ENCODE data around the gene OGFRL1.
A peak's percentile ranks its signal among the peaks of the same experiment; 100 is the strongest.
"Not testable (repeated sequence)": the region's sequence is repeated elsewhere in the genome, so short reads cannot be mapped to it uniquely, and the experiment has no call there.

The OGFRL1 gene

DNA sequence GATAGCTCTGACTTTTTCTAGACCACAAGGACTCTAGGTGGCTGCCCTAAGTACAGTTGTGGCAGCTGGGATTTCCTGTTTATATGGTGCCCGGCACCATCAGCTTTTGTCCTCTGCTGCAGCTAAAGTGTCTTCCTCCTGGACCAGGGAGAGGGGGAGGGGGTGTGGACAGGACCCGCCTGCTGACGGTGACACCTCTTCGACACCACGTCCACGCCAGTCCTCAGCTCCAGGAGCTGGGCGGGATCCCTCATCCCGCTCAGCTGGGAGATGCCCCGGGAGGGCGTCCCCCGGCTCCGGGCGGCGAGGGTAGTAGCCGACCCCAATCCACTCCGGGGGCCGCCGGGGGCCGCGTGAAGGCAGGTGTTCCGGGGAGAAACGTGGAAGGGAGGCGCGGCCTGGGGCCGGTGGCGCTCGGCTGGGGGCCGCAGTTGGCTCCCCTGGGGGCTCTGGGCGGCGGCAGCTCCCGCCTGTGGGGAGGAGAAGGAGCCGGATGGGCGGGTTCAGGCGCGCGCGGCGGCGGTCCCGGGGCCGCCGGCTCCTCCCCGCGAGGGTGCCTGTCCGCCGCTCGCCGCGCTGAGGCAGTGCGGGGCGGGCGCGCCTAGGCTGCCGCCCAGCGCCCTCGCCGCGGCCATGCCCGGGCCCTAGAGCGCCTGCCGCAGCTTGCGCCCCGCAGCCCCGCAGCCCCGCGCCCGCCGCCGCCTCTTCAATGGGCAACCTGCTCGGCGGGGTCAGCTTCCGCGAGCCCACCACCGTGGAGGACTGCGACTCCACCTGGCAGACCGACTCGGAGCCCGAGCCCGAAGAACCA is at the start of gene OGFRL1:
Gene OGFRL1, plus strand, starts transcription at position 584 of the 811 bp plus-strand sequence. Its CDS starts 126 bp downstream, at position 710.
- DNase-seq: peak; percentile 48

GRCh38 chr6:71239694-71240093 is 48.9 kb upstream of the OGFRL1 start:
- DNase-seq: no peak

- no peak for DNase-seq
These were observed 43.2 kb upstream of the OGFRL1 start for GRCh38 chr6:71245265-71246049.

DNA sequence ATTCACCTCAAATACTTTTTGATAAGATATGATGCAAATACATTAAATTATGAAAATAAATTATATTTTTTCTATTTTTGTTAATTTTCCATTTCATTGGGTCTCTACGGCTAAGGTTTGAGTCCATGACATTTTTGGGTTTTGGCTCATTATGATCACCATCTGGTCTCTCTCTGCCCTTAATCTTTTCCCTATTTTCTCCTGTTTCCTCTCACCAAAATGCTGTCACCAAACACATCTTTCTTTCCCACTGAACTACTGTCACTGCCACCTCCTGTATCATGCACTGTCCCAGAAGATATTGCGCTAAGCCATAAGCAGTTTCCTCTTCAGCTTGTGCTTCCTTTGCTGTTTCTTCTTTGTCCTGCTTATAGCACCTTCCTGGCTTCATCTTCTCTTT is 42.0 kb upstream of the OGFRL1 start:
- no peak for DNase-seq

- DNase-seq: no peak
These were observed 40.3 kb upstream of the OGFRL1 start for GRCh38 chr6:71248306-71248765.

GRCh38 chr6:71248878-71249544 is 39.6 kb upstream of the OGFRL1 start:
- no peak for DNase-seq

DNA sequence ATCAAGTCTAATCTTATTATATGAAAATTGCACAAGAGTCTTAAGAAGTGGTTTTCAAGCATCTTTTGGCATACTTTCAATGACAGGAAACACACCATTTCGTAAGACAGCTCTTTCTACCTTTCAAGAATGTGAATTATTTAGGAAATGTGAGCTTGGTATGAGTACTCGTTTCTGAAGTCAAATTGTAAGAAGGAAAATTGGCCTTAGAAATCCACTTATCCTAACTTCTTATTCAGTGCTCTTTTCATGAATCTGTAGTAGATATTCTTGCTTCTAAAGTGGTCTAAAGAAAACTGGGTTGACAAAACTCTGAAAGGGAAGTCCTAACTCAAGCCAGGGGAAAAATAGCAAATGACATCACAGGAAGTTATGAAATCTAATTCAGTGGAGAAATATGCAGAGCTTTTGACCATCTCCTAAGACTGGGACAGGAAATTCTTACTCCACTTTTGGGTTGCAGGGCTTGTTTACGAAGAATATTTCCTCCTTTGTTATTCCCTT is 38.5 kb upstream of the OGFRL1 start:
- no peak for DNase-seq

- no peak for DNase-seq
These were observed 36.2 kb upstream of the OGFRL1 start for GRCh38 chr6:71252410-71252809.

- DNase-seq: no peak
These were observed 35.7 kb upstream of the OGFRL1 start for GRCh38 chr6:71252960-71253359.

- DNase-seq: no peak
These were observed 34.3 kb upstream of the OGFRL1 start for GRCh38 chr6:71254323-71254722.

DNA sequence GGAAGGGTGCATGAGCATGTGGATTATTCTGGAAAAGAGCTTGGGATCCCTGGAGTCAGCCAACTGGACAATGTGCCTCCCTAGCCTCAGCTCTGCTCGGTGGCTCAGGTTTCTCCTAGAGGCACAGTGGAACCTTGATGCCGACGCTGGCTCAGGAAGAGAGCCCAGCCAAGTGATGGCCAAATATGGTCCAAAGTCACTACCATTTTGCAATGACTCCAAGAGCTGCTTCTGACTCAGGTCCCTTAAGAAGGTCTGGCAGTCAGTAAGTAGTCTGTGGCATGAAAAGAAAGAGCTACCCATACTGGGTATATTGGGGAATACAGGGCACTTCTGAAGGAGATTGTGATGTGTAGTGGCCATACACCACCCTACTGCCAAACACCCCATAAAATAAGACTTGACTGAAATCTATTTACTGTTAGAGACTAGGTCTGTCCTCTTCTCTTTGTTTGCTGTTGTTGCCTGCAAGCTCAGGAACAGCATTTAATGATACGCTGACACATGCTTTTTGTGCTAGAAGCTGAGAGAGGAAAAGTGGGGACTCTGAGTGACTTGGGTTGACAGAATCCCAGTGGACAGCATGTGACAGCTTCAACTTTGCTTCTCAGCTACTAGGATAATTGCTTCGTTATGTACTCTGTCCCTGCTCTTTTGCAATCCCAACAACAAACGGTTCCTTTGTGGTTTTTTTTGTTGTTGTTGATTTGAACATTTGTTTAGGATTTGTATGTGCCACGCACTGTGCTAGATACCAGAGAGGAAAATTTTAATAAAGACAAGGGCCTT is 30.3 kb upstream of the OGFRL1 start:
- no peak for DNase-seq

DNA sequence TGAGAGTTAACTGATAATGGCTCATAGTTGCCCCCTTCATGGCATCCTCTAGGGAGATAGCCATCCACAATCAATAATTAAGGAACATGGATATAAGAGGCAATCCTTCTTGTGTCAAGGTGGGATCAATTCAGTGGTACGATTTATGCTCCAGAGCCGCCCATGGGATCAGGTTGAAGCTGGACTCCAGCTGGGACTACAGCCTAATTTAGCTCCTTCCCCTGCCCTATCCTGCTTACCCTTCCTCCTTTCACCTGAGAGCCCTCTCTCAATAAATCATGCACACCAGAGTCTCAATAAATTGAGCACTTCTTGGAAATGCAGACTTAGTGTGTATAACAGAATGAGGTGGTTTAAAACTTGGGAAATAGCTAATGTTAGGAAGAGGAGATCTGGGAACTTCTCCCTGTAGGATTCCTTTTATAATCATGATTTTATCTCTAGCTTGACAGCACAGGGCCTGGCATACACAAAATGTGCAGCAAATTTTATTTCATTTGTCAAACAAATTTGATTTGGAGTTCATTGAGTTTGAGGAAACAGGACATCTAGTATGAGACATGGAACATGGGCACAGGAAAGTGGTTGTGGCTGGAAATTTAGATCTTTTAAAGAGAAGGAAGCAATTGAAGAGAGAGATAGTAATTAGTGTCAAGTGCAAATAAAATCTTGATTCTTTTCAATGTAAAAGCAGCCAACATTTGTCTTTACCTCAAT is 28.6 kb upstream of the OGFRL1 start:
- no peak for DNase-seq

- DNase-seq: no peak
These were observed 25.7 kb upstream of the OGFRL1 start for GRCh38 chr6:71262914-71263313.

- DNase-seq: not testable (repeated sequence)
These were observed 22.2 kb upstream of the OGFRL1 start for GRCh38 chr6:71266392-71266791.

DNA sequence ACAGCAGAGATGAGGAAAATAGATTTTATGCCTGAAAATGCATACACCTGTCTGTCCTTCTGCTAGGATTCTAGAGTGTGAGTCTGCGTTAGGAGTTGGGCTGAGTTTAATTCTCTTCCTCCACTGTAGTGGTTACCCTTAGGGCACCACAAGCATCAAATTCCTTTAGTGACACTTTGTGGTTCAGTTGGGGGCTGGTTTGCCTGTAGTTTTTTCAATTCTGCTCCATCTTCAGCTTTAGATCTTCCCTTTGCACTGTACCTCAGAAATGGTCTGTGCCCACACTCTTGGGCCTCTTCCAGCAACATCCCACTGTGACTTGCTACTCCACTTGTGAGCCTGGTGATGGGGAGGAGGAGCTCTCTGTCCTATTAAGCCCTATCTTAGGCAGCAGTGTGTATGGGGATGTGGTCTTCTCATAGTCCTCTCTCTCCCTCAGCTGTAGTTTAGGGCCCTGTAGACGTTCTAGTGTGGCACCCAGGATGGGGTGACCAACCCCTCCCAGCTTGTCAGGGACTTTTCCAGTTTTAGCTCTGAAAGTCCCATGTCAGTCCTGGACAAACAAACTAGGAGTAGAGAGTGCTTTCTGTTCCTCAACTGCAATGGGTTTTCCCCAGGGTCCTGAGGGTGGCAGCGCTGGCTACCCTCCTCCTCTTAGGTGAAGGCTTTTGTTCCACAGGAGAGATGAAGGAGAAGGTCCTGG is 19.7 kb upstream of the OGFRL1 start:
- DNase-seq: no peak

- DNase-seq: no peak
These were observed 10.5 kb upstream of the OGFRL1 start for GRCh38 chr6:71277926-71278600.

- no peak for DNase-seq
These were observed 9.3 kb upstream of the OGFRL1 start for GRCh38 chr6:71279321-71279720.

- DNase-seq: no peak
These were observed 8.9 kb upstream of the OGFRL1 start for GRCh38 chr6:71279740-71280139.

DNA sequence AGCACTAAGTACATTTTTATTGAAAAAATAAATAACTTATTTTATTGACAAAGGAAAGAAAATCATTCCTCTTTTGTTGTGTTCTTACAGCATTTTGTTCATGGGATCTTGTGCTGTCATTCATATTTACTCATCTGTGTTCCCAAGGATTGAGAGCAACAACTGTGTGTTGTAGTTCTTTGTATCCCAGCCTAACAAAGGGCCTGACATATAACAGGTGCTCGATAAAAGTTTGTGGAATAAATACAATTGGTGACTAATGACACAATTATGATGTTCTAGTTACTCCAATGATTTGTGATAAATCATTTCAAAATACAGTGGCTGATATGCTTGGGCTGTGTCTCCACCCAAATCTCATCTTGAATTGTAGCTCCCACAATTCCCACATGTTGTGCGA is 7.9 kb upstream of the OGFRL1 start:
- DNase-seq: no peak

DNA sequence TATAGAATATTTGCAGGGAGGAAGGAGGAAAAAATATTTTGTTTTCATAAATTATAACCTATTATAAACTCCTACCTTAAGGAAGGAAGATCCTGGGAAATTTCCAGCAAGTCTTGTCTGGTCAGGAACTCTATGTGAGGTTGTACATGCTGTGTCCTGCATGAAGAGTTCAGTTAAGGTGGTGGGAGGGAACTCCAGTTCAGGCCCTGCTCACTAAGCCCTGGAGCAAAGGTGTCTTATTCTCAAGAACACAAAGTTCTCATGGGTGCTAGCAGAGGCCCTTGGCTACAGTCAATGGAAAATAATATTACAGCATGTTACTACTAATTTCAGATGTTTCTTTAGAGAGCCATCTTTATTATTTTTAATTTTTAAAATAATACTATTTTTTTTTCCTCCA is 3.8 kb upstream of the OGFRL1 start:
- DNase-seq: no peak

DNA sequence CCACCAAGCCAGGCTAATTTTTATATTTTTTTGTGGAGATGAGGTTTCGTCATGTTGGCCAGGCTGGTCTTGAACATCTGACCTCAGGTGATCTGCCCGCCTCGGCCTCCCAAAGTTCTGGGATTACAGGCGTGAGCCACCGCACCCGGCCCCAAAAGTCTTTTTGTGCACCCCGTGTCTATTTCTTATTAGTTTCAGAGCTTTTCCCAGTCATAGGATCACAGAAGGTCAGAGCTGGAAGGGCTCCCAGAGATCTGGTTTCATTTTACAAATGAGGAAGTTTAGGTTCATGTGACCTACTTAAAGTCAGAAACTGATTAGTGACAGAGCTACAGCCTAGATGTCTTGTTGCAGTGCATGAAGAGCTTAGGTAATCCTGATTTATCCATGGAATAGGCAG is 1.6 kb upstream of the OGFRL1 start:
- DNase-seq: no peak
